GM21447 (cell line): ENCODE data around the gene DPP10.

ENCODE experiments used
- ATAC-seq: cut with Tn5 transposase; IDR thresholded peaks from one replicate; pipeline ENCODE4 v1.9.1; 2021; ENCODE audit not compliant: unreplicated experiment

The DPP10 gene

GRCh38 chr2:115838539-115838938 is 1396.1 kb downstream of the DPP10 start:
- ATAC-seq = no peak

- ATAC-seq = no peak
Observed at GRCh38 chr2:115842306-115842705, 1399.9 kb downstream of the DPP10 start.

- no peak for ATAC-seq
Observed at GRCh38 chr2:115848192-115848591, 1405.8 kb downstream of the DPP10 start.

- ATAC-seq = no peak
Observed at GRCh38 chr2:115867024-115867423, 1424.6 kb downstream of the DPP10 start.

- no peak for ATAC-seq
Observed at GRCh38 chr2:115874427-115874826, 1432.0 kb downstream of the DPP10 start.

- ATAC-seq = no peak
Observed at GRCh38 chr2:115880558-115880957, 1438.1 kb downstream of the DPP10 start.

GRCh38 chr2:115887209-115887776 is 1444.9 kb downstream of the DPP10 start:
- ATAC-seq = no peak
